GM21423 (cell line): ENCODE results near the gene SCYGR7.
"Not testable (repeated sequence)": the region's sequence is repeated elsewhere in the genome, so short reads cannot be mapped to it uniquely, and the experiment has no call there.

Experiments used
- ATAC-seq: cut with Tn5 transposase; IDR thresholded peaks from one replicate; pipeline ENCODE4 v1.9.1; 2021; ENCODE audit warnings: mild to moderate bottlenecking, moderate library complexity; ENCODE audit not compliant: unreplicated experiment

The SCYGR7 gene, protein sequence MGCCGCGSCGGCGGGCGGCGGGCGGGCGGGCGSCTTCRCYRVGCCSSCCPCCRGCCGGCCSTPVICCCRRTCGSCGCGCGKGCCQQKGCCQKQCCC

DNA sequence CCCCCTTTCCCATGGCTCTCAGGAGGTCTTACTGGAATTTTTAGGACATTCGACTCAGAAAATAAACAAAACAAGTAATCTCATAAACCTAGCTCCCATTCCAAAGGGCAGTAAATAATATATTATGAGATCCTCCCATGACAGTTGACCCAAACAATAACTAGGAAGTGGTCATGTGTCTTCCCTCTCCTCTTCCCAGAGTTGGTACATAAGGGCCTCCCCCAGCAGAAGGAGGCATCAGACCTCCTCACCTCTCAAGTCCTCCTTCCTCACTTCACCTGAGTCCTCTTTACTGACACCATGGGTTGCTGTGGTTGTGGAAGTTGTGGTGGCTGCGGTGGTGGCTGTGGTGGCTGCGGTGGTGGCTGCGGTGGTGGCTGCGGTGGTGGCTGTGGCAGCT, at the start of gene SCYGR7:
SCYGR7 (plus strand) TSS at position 301 of the 400 bp plus-strand sequence; CDS start at position 301, 0 bp downstream.
- ATAC-seq: no peak

DNA sequence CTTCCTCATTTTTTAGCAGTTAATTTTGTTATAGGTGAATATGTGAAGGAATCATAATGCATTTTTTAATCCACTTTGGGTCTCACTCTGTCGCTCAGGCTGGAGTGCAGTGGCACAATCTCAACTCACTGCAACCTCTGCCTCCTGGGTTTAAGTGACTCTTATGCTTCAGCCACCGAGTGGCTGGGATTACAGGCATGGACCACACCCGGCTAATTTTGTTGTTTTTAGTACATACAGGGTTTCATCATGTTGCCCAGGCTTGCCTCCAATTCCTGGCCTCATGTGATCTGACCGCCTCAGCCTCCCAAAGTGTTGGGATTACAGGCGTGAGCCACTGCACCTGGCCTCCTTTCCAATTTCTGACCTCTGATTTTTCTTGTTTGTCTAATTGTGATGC, 43.9 kb upstream of the SCYGR7 start:
- ATAC-seq: no peak

DNA sequence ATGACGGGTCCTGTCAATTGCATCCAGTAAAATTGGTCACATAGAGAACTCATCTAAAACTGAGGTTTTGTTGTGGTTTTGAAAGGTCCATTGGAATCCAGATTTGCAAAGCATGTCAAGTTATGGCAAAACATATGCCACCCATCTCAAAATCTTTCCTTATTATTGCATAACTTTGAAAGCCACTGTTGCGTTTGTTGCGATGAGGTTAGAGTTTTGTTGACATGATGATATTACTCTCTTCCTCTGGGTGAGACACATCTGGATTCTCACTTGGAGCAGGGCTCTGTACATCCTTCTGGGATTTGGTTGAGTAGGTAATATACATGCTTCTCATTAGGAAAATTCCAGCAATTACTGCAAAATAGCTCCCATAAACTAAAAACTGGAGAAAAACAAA, 40.9 kb upstream of the SCYGR7 start:
- no peak for ATAC-seq

DNA sequence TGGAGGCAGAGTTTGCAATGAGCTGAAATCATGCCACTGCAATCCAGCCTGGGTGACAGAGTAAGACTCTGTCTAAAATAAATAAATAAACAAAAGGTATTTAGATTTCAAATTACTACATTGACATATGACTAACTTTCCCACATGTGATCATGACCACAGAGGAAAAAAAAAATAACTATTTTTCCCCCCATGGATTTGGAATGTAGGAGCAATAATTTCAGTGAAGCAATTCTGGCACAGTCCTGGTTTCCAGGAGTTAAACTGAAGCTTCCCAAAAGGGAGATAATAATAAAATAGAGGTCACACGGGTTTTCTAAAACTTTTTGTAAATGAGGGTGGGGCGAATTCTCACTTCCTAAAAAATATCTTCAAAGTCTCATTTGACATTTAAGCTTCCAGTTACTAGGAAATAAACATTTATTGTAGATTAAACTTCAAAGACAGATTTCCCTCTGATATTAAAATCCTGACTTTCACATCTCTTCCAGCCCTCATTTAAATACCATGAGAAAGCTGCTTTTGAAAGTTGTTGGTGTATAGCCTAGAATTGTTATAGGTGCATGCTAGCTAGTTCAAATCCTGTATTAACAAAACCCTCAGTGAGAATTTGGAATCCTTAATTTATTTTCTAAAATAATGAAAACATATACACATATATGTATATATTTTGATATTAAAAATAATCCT, 31.0 kb upstream of the SCYGR7 start:
- ATAC-seq: no peak

DNA sequence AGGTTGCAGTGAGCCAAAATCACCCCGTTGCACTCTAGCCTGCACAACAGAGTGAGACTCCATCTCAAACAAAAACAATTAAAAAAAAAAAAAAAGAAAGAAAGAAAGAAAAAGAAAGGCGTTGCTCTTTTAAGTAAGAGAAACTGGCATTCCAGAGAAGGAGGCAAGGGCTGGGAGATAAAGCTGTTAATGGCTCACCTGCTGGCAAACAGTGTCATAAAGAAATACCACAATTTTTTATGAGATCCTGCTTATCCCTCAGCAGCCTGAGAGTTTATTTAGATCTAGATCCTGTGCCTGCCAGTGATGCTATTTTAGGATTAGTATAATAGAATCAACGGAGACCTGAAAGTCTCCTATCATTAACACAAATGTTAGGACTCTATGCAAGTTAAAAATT, 26.6 kb upstream of the SCYGR7 start:
- no peak for ATAC-seq

DNA sequence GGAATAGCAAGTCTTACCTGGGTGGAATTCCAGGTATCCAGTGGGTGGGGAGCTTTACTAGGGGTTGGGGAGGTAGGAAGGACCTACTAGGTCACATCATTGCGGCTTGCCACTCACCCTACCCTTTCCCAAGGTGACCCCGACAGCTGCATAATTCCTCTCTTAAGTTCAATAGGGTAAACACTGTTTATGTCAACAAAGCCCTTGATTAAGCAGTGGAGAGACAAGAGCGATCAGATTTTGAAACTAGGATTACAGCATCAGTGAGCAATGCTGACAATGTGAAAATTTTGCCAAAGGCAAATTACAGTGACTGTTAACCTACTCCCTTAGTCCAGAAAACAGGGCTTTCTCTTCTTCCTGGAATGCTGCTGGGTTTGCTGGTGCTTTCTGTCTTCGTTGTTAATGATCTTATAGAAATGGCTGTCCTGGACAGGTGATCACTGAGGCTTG, 24.8 kb upstream of the SCYGR7 start:
- no peak for ATAC-seq

DNA sequence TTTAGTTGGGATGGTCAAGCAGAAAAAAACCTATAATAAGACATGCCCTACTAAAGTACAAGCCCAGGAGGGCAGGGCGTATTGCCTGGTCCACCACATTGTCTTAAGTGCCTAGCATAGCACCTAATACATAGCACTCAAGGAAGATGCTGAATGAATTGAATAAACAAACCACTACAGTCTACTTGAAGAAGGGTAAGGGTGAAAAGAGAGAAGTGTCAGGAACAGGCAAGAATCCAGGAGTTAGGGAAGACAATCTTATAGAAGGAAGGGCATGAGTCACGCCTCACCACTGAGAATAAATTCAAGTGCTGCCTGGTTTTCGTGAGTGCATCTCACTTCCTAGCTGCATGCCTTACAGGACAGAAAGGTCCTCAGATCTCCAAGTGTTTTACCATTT, 24.2 kb upstream of the SCYGR7 start:
- no peak for ATAC-seq

DNA sequence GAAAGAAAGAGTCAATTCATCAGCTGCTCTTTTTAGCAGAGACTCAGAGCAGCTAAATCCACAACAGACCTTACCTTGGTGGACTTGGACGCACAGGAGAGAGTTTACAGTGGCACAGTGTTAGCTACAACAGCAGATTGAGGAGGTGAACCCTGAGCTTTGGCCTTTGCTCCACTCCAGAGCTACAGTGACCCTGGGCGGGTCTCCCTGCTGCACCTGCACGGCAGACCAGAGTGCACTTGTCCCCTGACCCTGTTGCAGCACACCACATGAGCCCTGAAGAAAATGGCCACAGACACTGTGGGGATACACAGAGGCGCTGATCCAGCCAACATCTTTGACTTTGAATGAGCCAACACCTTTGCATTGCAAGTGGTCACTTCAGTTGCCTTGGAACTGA, 21.3 kb upstream of the SCYGR7 start:
- ATAC-seq: no peak

DNA sequence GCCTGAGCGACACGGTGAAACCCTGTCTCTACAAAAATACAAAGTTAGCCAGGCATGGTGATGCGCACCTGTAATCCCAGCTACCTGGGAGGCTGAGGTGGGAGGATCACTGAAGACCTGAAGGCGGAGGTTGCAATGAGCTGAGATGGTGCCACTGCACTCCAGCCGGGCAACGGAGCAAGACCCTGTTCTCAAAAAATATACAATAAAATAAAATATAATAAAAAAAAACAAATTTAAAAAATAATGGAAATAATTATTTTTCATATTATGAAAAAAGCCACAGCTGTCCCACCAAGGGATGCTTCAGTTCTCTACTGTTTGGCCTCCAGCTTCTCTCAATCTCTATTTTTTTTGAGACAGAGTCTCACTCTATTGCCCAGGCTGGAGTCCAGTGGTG, 20.7 kb upstream of the SCYGR7 start:
- ATAC-seq: no peak

DNA sequence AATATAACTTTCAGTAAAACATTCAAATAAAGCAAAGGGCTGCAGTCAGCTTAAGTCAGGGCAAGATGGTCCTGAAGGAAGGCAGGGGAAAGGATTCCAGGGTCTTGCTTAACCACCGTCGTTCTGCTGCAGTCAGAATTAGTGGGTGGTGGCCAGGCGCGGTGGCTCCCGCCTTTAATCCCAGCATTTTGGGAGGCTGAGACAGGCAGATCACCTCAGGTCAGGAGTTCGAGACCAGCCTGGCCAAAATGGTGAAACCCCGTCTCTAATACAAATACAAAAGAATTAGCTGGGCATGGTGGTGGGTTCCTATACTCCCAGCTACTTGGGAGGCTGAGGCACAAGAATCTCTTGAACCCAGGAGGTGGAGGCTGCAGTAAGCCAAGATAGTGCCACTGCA, 17.1 kb upstream of the SCYGR7 start:
- no peak for ATAC-seq

DNA sequence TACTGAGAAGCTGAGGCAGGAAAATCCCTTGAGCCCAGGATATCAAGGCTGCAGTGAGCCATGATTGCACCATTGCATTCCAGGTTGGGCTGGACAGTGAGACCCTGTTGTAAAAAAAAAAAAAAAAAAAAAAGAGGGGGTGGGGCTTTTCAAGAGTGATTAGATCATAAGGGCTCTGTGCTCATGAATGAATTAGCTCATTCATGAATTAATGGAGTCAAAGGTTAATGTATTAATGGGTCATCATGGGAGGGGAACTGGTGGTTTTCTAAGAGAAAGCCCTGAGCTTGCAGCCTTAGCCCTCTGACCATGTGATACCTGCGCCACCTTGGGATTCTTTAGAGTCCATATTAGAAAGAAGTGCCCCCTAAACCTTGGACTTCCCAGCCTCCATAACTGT, 14.8 kb upstream of the SCYGR7 start:
- no peak for ATAC-seq

DNA sequence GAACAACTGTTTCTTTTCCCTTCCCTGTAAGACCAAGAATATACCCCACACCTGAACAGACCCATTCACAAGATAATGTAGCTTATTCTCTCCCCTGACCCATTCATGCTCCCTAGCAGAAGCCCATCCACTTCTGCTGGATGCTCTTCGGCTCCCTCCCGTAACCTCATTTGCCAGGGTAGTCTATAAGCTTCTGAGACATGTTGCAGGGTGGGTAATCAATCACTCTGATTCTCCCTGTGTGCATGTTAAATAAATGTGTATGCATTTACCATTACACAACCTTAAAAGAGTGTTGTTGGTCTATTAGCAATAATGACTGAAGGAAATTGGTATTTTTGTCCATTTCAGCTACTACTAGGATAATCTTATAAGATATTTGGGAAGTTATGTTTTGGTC, 11.6 kb upstream of the SCYGR7 start:
- ATAC-seq: no peak

DNA sequence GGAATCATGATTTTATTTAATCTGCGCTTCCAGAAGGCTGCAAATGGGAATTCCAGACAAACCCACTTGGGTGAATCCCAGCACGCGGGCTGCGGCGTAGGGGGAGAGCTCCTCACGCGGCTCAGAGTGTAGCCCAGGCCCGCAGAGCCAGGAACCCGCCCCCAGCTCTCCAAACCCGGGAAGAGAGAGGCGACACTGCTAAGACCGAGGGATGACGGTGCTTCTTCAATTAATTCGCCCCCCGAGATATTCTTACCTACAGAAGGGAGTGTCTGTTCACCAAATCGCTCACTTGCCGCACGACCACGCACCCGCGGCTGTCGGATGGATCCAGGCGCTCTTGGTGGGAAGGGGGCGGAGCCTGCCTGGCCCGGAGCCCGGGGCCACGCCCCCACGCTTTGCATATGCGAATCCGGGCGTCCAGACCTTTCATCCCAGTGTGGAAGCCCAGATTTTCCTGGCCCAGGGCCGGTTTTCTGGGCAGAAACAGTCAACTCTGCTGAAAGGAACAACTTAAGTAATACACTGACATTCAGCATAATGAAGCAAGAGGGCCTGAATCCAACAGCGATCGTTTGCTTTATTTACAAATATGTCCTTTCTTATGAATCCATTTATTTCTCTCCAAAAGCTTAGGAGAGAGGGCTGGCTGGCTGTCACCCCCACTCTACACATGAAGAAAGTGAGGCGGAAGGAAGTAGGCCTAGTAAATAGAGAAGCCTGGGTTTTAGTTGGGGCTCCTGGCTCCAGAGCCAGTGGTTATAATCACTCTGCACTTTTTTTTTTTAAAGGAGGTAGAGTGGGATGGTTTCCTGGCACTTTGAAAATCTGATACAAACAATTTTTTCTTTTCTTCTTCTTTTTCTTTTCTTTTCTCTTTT, 10.2 kb upstream of the SCYGR7 start, which contains the start of gene SLC19A3:
SLC19A3 (minus strand) TSS at position 342 of the 881 bp plus-strand sequence. CDS start 15,710 bp downstream, outside the sequence.
- ATAC-seq: no peak

DNA sequence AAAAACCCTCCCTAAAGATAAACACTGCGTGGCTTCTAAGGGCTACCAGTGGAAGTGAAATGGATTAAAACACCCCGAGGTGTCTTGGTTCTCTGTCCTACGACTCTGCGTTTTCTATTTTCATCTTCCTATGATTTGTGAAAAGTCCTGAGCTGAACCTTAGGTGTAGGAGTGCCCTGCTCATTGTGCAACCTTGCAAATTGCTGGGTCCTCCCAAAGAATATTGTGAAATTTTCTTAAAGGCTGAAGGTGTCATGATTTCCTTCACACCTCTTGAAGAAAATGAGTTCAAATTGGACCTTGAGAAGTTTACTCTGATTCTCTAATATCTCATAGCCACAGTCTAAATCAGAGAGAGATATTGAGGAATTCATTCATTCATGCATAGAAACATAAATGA, 8.5 kb upstream of the SCYGR7 start:
- ATAC-seq: no peak

DNA sequence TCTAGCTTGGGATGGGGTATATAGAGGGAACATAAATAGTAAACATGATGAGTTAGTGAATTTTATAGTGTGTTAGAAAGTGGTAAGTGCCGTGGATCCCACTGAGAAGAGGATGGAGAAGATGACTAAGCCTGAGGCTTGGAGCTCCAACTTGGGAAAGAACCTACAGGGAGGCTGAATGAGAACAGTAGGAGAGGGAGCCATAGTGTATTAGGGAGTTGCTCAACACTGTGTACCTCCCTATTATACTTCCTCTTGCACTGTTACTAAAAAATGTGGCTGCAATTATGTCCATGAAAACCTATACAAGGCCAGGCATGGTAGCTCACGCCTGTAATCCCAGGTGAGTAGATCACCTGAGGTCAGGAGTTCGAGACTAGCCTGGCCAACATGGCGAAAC, 7.5 kb upstream of the SCYGR7 start:
- no peak for ATAC-seq

DNA sequence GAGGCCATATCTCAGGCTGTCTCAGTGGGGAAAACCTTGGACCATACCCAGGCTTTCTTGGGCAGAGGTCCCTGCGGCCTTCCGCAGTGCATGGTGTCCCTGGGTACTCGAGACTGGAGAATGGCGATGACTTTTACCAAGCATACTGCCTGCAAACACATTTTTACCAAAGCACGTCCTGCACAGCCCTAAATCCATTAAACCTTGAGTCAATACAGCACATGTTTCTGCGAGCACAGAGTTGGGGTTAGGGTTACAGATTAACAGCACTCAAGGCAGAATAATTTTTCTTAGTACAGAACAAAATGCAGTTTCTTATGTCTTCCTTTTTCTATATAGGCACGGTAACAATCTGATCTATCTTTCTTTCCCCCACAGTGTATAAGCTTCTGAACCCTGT, 5.3 kb upstream of the SCYGR7 start:
- not testable (repeated sequence) for ATAC-seq

DNA sequence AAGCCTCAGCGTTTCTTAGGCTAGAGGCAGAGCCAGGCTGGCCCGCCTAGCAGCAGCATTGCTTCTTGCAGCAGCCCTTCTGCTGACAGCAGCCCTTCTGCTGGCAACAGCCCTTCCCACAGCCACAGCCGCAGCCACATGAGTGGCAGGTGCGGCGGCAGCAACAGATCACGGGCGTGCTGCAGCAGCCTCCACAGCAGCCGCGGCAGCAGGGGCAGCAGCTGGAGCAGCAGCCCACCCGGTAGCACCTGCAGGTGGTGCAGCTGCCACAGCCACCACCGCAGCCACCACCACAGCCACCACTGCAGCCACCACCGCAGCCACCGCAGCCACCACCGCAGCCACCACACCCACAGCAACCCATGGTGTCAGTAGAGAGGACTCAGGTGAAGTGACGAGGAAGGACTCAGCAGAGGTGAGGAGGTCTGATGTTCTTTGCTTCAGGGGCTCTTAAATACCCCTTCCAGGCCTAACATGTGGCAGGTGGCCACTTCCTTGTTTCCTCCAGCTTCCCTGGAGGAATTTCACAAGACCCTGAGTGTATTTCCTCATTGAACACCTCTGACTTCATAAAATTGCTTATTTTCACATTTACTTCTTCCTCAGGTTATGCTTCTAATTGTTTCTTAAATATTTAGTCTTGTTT, 3.6 kb upstream of the SCYGR7 start, which contains the start of gene SCYGR6:
SCYGR6 (minus strand) TSS at position 364 of the 646 bp plus-strand sequence; CDS start at position 364, 0 bp downstream.
- no peak for ATAC-seq

DNA sequence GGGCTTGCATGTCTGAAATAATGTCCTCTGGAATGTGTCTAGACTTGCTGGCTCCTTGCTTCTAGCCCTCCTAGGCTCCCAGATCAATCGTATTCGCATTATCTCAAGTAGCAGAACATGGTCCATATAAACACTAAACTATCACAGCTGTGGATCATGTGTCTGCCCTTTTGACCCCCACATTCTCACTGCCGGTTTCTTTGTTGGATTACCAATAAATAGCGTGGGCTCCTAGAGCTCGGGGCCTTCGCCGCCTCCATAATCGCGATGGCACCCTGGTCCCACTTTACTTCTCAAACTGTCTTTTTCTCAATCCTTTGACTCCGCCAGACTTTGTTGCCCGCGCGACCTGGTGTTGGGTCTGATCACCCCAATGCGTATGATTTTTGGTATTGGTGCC, 11.2 kb downstream of the SCYGR7 start:
- ATAC-seq: no peak

DNA sequence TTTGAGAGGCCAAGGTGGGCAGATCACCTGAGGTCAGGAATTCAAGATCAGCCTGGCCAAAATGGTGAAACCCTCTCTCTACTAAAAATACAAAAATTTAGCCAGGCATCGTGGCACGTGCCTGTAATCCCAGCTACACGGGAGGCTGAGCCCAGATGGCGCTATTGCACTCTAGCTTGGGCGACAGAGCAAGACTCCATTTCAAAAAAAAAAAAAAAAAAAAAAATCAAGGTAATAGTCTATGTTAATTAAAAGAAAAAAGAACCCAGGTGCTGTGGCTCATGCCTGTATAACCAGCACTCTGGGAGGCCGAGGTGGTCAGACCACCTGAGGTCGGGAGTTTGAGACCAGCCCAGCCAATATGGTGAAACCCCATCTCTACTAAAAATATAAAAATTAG, 12.6 kb downstream of the SCYGR7 start:
- not testable (repeated sequence) for ATAC-seq

DNA sequence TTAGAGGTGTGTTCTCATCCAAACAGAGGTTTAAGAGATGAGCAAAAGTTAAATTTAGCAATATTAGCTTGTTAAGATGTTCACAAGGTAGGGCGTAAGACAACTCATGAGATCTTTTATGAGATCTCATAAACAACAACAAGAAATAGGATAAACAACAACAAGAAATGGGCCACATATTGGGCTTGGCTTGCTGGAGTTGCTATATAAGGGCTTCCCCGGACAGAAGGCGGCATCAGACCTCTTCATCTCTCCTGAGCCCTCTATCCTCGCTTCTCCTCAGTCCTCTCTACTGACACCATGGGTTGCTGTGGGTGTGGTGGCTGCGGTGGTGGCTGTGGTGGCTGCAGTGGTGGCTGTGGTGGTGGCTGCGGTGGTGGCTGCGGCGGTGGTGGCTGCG, 17.5 kb downstream of the SCYGR7 start, which contains the start of gene SCYGR8:
SCYGR8 (plus strand) TSS at position 301 of the 400 bp plus-strand sequence; CDS start at position 301, 0 bp downstream.
- ATAC-seq: no peak

DNA sequence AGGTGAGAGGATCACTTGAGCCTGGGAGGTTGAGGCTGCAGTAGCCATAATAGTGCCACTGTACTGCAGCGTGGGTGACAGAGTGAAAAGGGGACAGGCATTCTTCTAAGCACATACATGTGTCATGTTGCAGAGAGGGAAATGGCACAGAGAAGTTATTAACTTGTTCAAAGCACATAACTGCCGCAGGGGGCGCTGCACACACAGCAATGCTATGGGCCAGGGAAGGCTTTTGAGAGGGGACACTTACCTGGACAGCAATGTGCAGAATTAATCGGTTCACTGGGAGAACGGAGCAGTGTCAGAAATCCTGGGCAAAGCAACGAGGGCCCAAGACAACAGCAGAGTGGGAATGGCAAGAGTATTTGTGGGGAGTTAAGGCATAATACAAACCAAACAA, 19.9 kb downstream of the SCYGR7 start:
- no peak for ATAC-seq
